Activated T-helper 1 cell treated with anti-CD3 and anti-CD28 coated beads, Interleukin-2, amount 50 U/mL, for 16 hours (primary cell): Measurements from ENCODE around the gene NPHS2.
"Not testable (repeated sequence)": the region's sequence is repeated elsewhere in the genome, so short reads cannot be mapped to it uniquely, and the experiment has no call there.

ENCODE experiments used
- DNase-seq, 2 donors: peaks; one replicate each; pipeline ENCODE4 v3.0.0-alpha.2; 2020; ENCODE audit warnings: low read depth in 1 of 2, low spot score in 1 of 2

Gene NPHS2

DNA sequence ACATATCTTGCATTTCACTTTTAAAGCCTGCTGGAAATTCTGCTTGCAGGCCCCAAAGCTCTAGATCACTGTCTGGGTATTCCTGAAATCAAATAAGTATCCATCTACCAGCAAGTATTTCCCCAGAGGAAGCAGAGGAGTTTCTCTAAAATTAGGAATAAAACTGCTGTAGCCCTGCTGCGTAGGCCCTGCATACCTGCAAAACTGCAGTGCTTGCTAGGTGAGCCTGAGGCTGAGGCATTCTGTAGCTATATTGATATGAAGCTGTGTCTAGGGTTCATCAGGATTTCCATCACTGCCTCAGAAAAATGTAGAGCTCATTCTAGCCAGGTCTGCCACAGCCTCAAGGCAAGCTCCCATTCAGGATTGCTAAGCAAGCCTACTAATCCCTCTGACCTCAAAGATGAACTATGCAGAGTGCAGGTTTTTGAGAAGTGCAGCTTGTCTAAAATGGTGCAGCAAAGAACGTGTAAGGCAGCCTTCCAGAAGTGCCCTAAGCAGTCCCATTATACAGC, 28.7 kb downstream of the NPHS2 start:
- no peak for DNase-seq

DNA sequence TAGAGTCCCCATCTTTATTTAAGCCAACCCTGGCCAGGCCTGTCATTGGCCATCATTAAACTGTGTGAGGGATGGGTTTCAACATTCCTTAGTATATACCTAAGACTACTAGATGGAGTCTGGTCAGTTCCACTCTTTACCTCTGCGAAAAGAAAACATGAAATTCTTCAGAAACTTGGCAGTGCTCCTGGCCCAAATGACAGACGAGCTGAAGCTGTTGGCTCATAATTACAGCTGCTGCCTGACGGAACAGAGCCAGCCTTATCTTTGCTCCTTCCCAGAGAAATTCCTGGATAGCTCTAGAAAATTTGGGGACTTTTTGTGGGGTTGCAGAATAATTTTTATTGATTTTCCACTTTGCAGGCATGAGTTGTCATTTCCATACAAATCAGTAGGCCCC, 30.4 kb downstream of the NPHS2 start:
- DNase-seq = no peak

DNA sequence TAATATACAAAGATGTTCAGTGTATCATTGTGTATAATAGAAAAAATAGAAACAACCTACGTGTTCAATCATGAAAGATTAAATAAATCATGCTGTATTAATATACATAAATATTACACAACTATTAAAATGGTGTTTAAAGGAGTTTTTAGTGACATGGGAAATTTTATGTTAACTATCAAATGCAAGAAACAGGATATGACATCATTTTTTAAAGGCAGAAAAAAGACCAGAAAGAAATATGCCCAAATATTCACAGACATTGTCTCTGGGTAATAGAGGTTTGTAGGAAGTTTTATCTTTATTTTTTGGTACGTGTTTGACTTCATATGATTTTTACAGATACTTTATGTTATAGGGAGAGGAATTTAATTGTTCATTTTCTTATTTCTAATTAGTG, 34.0 kb downstream of the NPHS2 start:
- DNase-seq = no peak

DNA sequence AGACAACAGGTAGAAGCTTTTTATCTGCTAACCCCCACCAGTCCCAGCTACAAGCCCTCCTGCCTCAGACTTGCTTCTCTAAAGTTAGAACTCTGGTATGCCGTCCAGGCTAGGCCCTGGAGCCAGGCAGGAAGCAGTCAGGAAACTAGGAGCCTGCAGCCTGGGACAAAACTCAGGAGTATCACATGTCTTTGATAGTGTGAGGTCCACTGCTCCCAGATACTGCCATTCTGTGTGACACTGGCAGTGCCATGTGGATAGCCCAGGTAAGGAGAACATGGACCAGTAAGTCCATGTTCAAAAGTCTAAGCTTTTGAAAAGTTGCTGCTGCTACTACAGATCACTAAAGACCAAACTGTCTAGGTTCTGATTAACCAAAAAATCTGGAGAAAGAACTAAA, 45.4 kb downstream of the NPHS2 start:
- DNase-seq = no peak

DNA sequence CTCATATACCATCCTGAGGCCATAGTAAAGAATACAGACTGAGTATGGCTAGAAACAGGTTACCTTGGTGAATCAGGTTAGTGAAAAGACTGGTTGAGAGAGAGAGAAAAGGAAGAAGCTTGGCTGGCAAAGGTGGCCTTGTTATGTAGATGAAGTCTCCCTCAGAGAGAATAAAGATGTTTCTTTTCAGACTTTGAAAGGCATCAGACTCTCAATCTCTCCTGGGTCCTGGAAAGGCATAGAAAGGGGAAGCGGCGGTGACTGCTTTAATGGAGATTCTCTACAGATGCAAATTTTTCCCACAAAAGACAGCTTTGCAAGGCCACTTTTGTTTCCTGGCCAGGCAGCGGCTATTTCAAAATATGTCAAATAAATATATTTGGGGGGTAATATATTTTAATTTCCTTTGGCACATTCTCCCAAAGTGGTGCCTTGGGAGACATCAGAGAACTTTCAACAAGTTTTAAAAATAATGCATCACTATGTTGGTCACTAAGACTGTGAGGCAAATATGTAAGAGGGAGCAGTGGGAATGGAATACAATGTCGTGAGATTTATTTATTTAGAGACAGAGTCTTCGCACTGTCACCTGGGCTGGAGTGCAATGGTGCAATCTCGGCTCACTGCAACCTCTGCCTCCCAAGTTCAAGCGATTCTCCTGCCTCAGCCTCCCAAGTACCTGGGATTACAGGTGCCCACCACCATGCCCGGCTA, 46.1 kb downstream of the NPHS2 start:
- DNase-seq = no peak

DNA sequence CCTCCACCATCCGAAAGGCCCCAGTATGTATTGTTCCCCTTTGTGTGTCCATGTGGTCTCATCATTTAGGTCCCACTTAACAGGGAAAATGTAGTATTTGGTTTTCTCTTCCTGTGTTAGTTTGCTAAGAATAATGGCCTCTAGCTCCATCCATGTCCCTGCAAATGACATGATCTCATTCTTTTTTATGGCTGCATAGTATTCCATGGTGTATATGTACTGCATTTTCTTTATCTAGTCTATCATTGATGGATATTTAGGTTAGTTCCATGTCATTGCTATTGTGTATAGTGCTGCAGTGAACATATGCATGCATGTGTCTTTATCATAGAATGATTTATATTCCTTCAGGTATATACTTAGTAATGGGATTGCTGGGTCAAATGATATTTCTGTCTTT, 57.2 kb downstream of the NPHS2 start:
- DNase-seq = not testable (repeated sequence)

DNA sequence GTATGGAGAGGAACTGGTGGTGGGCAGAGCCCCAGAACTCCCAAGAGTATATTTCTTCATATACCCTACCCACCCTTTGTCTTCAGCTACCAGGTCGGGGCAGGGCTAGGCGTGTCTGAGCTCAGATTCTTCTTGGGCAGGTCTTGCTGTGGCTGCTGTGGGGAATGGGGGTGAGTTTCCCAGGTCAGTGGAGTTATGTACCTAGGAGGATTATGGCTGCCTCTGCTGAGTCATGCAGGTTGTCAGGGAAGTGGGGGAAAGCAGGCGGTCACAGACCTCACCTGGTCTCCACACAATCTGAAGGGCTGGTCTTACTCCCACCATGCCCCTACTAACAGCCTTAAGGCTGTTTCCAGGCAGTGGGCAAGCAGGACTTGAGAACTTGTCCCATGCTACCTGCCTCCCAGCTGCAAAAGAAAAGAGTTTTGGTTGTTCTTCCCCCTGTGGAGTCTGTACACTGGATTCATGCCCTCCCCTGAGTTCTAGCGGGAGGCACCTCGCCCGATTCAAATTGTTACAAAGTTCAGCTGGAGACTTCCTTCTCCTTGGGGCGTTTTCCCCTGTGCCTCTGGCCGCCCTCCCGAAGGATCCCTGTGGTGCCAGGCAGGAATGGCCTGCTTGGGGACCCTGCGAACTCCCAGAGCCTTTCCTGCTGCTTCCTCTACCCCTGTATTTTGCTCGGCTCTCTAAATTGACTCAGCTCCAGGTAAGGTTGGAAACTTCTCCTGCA, 58.6 kb downstream of the NPHS2 start:
- DNase-seq = no peak

DNA sequence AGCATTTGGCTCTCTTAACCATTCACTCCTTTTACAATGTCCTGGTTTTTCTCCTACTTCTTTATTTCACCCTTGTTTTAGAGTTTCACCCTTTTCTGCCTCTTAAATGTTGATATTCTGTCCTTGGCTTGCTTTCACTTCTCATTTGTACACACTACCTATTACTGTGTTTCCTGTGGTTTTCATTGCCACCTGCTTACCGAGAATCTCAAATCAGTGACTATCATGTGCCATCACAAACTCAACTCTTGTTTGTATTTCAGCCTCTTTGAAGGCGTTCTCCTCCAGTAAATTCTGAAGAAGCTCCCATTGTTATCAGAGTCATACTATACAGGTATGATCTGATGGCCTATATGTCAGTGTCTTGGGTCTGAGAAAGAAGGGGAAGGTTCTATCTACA, 65.7 kb downstream of the NPHS2 start:
- no peak for DNase-seq

DNA sequence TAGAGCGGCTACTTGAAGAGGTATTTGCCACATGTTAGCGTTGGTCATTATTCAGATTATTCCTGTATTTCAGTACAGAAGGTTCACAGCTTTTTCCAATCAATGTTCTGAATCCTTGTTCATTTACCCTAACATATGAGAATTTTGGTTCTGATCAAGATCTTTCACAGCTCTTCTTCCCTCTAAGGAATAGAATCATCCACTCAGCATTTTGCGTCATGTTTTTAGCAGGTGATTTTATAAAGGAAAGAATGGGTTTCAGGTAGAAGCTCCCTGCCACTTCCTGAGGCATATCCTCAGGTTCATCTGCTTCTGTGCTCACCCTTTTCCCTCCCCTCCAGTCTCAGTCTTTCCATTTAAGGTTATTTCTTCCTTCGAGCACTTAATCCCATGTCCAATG, 66.4 kb downstream of the NPHS2 start:
- no peak for DNase-seq

DNA sequence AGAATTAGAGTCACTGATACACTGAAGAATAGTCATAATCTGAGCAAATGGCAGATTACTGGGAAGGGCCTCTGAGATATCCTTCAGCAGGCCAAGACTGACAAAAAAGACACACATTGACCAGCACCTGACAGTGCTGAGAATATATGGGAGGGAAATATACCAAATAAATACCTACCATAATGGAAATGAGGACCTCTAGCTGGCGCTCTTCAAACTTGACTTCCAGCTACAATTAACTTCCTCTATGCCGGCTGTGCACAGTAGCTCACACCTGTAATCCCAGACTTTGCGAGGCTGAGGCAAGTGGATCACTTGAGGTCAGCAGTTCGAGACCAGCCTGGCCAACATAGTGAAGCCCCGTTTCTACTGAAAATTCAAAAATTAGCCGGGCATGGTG, 69.5 kb downstream of the NPHS2 start:
- no peak for DNase-seq
